Mammary epithelial cell (primary cell): ENCODE measurements around the gene NCKAP5.

Experiments
- CTCF ChIP-seq, 2 donors: IDR thresholded peaks in 1 of 2; conservative IDR thresholded peaks in 1 of 2; 2 replicates each; pipeline ENCODE4 v1.5.1; 2011 to 2012; ENCODE audit warnings: inconsistent platforms in 2 of 2, low read length in 2 of 2, mild to moderate bottlenecking in 2 of 2, control low read depth in 1 of 2, low read depth in 1 of 2; ENCODE audit not compliant: insufficient read depth in 1 of 2; ENCODE audit errors: extremely low read depth in 1 of 2
- EZH2 ChIP-seq: IDR thresholded peaks from 2 replicates; pipeline ENCODE4 v1.6.1; 2012; ENCODE audit warnings: low read length, inconsistent platforms, borderline replicate concordance

- TF ChIP-seq EZH2 (no peak), CTCF (conservative IDR thresholded peaks at IDR 0.05 in 1 of 2, IDR thresholded peaks at IDR 0.05 in 1 of 2; ENCODE audit: extremely low read depth in 1 of 2, insufficient read depth in 1 of 2, low read depth in 1 of 2, low read length in 2 of 2) (no peak)
These were observed 315.4 kb downstream of the NCKAP5 start for GRCh38 chr2:133252780-133253355.
